GM12878 (cell line): ENCODE measurements around the gene TMEM39B. TPM values are rescaled to one million over a fixed set of nuclear protein-coding genes. Genes with fewer than 3 reads are reported as not detected.

ENCODE experiments used
- ATAC-seq: fragments of 200-7000 bp; cut with Tn5 transposase; 3 replicates; pipeline ENCODE4 v1.9.1; 2020; ENCODE audit warnings: mild to moderate bottlenecking, moderate library complexity
- BruUV-seq: library from RNA; stranded (reverse); fragments of 400-500 nt; replicated peaks from 2 replicates; lab custom pipeline; 2021; lab: Mats Ljungman, UMichigan
- CTCF ChIA-PET: fragments of 300-600 bp; sonication (Branson Sonifier 250); formaldehyde crosslinking; extraction: SDS; loops from one replicate; lab custom pipeline; 2021; ENCODE audit warnings: inconsistent platforms; lab: Yijun Ruan, JAX
- POLR2A ChIA-PET: fragments of 350-600 bp; formaldehyde crosslinking; extraction: SDS; loops from one replicate; lab custom pipeline; 2021; ENCODE audit warnings: inconsistent platforms; lab: Charles Lee
- RAD21 ChIA-PET: fragments of 300-600 bp; sonication (Branson Sonifier 250); formaldehyde crosslinking; loops from one replicate; lab custom pipeline; 2023; ENCODE audit warnings: antibody characterized with exemption; ENCODE audit not compliant: unreplicated experiment; lab: Charles Lee
- SMC1A ChIA-PET: fragments of 300-600 bp; sonication (Branson Sonifier 250); formaldehyde crosslinking; loops from one replicate; lab custom pipeline; 2023; ENCODE audit not compliant: unreplicated experiment, uncharacterized antibody; lab: Charles Lee
- DNase-seq: peaks from one replicate; pipeline ENCODE4 v3.0.0-alpha.2; 2011; ENCODE audit warnings: low read depth, low spot score
- FAIRE-seq: peaks from 3 replicates; lab custom pipeline; 2011; peaks lifted over from hg19 to GRCh38; lab: Jason Lieb, UNC
- H2AFZ ChIP-seq: 2 replicates; pipeline ENCODE4 v1.6.0; 2011; ENCODE audit warnings: low read depth, low read length, control low read depth; ENCODE audit not compliant: control insufficient read depth
- H3K27ac ChIP-seq: 2 replicates; pipeline ENCODE4 v1.5.1; 2011; ENCODE audit warnings: control low read depth; ENCODE audit not compliant: control insufficient read depth, insufficient read depth
- H3K27me3 ChIP-seq, 2 experiments: replicated peaks in 1 of 2; 2 replicates each; pipeline versions ENCODE4 v1.6.0 to v1.6.1; 2011; ENCODE audit warnings: low read length in 1 of 2; ENCODE audit not compliant: control insufficient read depth in 2 of 2, insufficient read depth in 2 of 2
- H3K36me3 ChIP-seq, 2 experiments: 2 replicates each; pipeline ENCODE4 v1.5.1; 2011; ENCODE audit warnings: low read length in 1 of 2; ENCODE audit not compliant: control insufficient read depth in 2 of 2, insufficient read depth in 2 of 2
- H3K4me1 ChIP-seq: 2 replicates; pipeline ENCODE4 v1.6.1; 2011; ENCODE audit warnings: mild to moderate bottlenecking, low read length, moderate library complexity, mixed read lengths; ENCODE audit not compliant: control insufficient read depth, insufficient read depth
- H3K4me2 ChIP-seq: 2 replicates; pipeline ENCODE4 v1.6.0; 2011; ENCODE audit warnings: control low read depth; ENCODE audit not compliant: control insufficient read depth, insufficient read depth
- H3K4me3 ChIP-seq: fragments of 200-600 bp; sonication (generic); 2 replicates; pipeline ENCODE4 v1.5.1; 2016
- H3K79me2 ChIP-seq: 2 replicates; pipeline ENCODE4 v1.6.0; 2011; ENCODE audit warnings: low read length; ENCODE audit not compliant: control insufficient read depth, insufficient read depth
- H3K9ac ChIP-seq: 2 replicates; pipeline ENCODE4 v1.8.0; 2011; ENCODE audit warnings: low read length, control low read depth, mixed read lengths; ENCODE audit not compliant: control insufficient read depth, insufficient read depth
- H3K9me3 ChIP-seq: replicated peaks from 3 replicates; pipeline ENCODE4 v1.5.1; 2011; ENCODE audit warnings: mild to moderate bottlenecking, low read length; ENCODE audit not compliant: control insufficient read depth, insufficient read depth
- H4K20me1 ChIP-seq: 2 replicates; pipeline ENCODE4 v1.6.0; 2011; ENCODE audit not compliant: control insufficient read depth, insufficient read depth
- FOXM1 ChIP-seq: IDR thresholded peaks from 2 replicates; pipeline ENCODE4 v1.6.1; 2012; ENCODE audit warnings: low read depth, mild to moderate bottlenecking, inconsistent platforms, low read length, moderate library complexity
- IKZF1 ChIP-seq: fragments of 450-650 bp; conservative IDR thresholded peaks from 2 replicates; pipeline ENCODE4 v1.6.1; 2017; ENCODE audit warnings: antibody characterized with exemption, mild to moderate bottlenecking
- KAT2A ChIP-seq: conservative IDR thresholded peaks from 2 replicates; pipeline ENCODE4 v1.6.1; 2011; ENCODE audit warnings: low read depth, low read length; ENCODE audit not compliant: control insufficient read depth
- LARP7 ChIP-seq: fragments of 450-650 bp; IDR thresholded peaks from 2 replicates; pipeline ENCODE4 v1.6.1; 2017; ENCODE audit warnings: mild to moderate bottlenecking
- NFIC ChIP-seq: IDR thresholded peaks from 2 replicates; pipeline ENCODE4 v1.6.1; 2012; ENCODE audit warnings: low read depth, mild to moderate bottlenecking, inconsistent platforms, low read length, moderate library complexity
- PML ChIP-seq: IDR thresholded peaks from 2 replicates; pipeline ENCODE4 v1.6.1; 2012; ENCODE audit warnings: low read length, inconsistent platforms
- POU2F2 ChIP-seq: IDR thresholded peaks from 3 replicates; pipeline ENCODE4 v1.6.1; 2011; ENCODE audit warnings: low read depth, mild to moderate bottlenecking, low read length, borderline replicate concordance
- RAD21 ChIP-seq: IDR thresholded peaks from 2 replicates; pipeline ENCODE4 v1.6.1; 2011; ENCODE audit warnings: mild to moderate bottlenecking, low read depth, low read length, moderate library complexity; ENCODE audit not compliant: insufficient read depth
- RAD51 ChIP-seq: fragments of 450-650 bp; IDR thresholded peaks from 2 replicates; pipeline ENCODE4 v1.6.1; 2016; ENCODE audit warnings: moderate library complexity, mild to moderate bottlenecking, inconsistent platforms
- RCOR1 ChIP-seq: conservative IDR thresholded peaks from 2 replicates; pipeline ENCODE4 v1.6.1; 2012; ENCODE audit warnings: low read depth, low read length, improper control_type of control experiment
- SMAD1 ChIP-seq: fragments of 450-650 bp; IDR thresholded peaks from 2 replicates; pipeline ENCODE4 v1.6.1; 2018; ENCODE audit warnings: mild to moderate bottlenecking, low read depth; ENCODE audit not compliant: partially characterized antibody
- SMC3 ChIP-seq: IDR thresholded peaks from 2 replicates; pipeline ENCODE4 v1.6.1; 2011; ENCODE audit warnings: low read length, improper control_type of control experiment, borderline replicate concordance
- SREBF1 ChIP-seq: IDR thresholded peaks from 2 replicates; pipeline ENCODE4 v1.6.1; 2012; ENCODE audit warnings: mild to moderate bottlenecking, low read length
- TAF1 ChIP-seq: IDR thresholded peaks from 2 replicates; pipeline ENCODE4 v1.6.1; 2011; ENCODE audit warnings: mild to moderate bottlenecking, low read depth, low read length, borderline replicate concordance
- ZNF24 ChIP-seq: fragments of 450-650 bp; IDR thresholded peaks from 2 replicates; pipeline ENCODE4 v1.6.1; 2017; ENCODE audit warnings: antibody characterized with exemption, mild to moderate bottlenecking
- WGBS: methylation state at CpG from one replicate; pipeline ENCODE4 v1.1.6; 2016; ENCODE audit warnings: low lambda C conversion rate; ENCODE audit not compliant: insufficient replicate concordance, insufficient coverage; ENCODE audit errors: missing lambda C conversion rate; 5-methylcytosine and 5-hydroxymethylcytosine counted together
- in situ Hi-C: fragments of 300-500 bp; cut with MboI; formaldehyde crosslinking; loops from 9 replicates; pipeline ENCODE4 v1.14.3; 2018; ENCODE audit warnings: mixed read lengths
- intact Hi-C: fragments of 100-400 bp; cut with micrococcal nuclease; formaldehyde crosslinking; loops from one replicate; pipeline ENCODE4 v1.14.2; 2022; ENCODE audit not compliant: unreplicated experiment
- polyA plus RNA-seq, 11 experiments: library from polyadenylated mRNA; depleted of rRNA in 4 of 11; unstranded in 6 of 11; stranded (reverse) in 5 of 11; fragments of >200 nt; fragmentation: Nextera tagmentation in 4 of 11; fragmentation: Illumina TruSeq in 1 of 11; extraction: Ambion mirVana in 4 of 11; extraction: Trizol in 1 of 11; gene quantifications; 1 replicate in 1 of 11; 2 replicates in 10 of 11; pipeline versions ENCODE4 v1.2.1 to v1.2.3, GENCODE V29; 2011 to 2016; ENCODE audit warnings: inconsistent platforms in 2 of 11, missing spikeins in 2 of 11, low read depth in 1 of 11
- total RNA-seq, 4 experiments: library from RNA; depleted of rRNA in 3 of 4; stranded (reverse); fragments of >200 nt in 3 of 4; fragmentation: Illumina TruSeq in 1 of 4; extraction: Trizol in 1 of 4; gene quantifications; 2 replicates each; pipeline versions ENCODE4 v1.2.1 to v1.2.3, GENCODE V29; 2013 to 2021
- TF ChIP-seq, protein P1 (sequence below): fragments of 150-350 bp; IDR thresholded peaks from 2 replicates; pipeline ENCODE4 v1.6.1; 2014; ENCODE audit warnings: mild to moderate bottlenecking, low read depth, low read length
- TF ChIP-seq, protein P2 (sequence below), 3 experiments: IDR thresholded peaks in 2 of 3; conservative IDR thresholded peaks in 1 of 3; 2 replicates each; pipeline ENCODE4 v1.5.1; 2011; ENCODE audit warnings: low read depth in 3 of 3, low read length in 3 of 3, mild to moderate bottlenecking in 3 of 3, control low read depth in 2 of 3, moderate library complexity in 2 of 3, inconsistent platforms in 1 of 3, mixed read lengths in 1 of 3; ENCODE audit not compliant: control insufficient read depth in 2 of 3, insufficient read depth in 1 of 3; ENCODE audit errors: extremely low read depth in 1 of 3
- TF ChIP-seq, protein P3 (sequence below): fragments of 450-650 bp; IDR thresholded peaks from 2 replicates; pipeline ENCODE4 v1.6.1; 2017; ENCODE audit warnings: mild to moderate bottlenecking, moderate library complexity

Gene TMEM39B
- total and polyA plus RNA-seq, 10 of the 15 experiments (the other 5 are each of a cell fraction or from before 2014, with no cell fraction given), result 2.3 to 27.2 (median 12.3) TPM

DNA sequence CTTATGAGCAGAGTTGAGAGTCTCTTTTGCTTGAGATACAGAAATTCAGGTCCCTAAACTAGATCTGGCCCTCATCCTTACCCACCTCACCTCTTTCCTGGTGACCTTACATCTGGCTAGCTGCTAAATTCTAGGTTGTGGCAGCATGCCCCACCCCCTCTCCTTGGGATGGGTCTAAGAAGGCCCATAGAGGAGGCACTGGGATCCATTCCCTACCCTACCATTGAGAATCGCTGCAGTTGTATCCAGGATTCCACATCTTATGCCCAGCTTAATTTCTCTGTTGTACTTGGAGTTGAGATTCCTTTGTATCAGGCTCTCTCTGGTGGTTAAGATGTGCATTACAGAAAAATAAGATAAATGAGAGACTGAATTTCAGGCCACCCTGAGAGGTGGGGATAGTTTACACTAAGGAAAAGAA is 9.5 kb upstream of the TMEM39B start:
- SMC1A ChIA-PET, result interaction anchor here (0.8 to 3.3 kb wide), 21 partner anchors 9 to 398 kb away, joined by 3 to 20 read pairs (median 3); partner anchors contain the start of genes SPOCD1 and TMEM39B
- CTCF ChIA-PET, result interaction anchor here (0.6 to 3.9 kb wide), 33 partner anchors 10 to 397 kb away, joined by 3 to 37 read pairs (median 4); partner anchors contain the start of genes KHDRBS1, KPNA6 and TMEM39B
- intact Hi-C loops, result loop anchor here (5.0 to 10.0 kb wide), 4 partner anchors 86 to 398 kb away; partner anchors contain the start of gene SPOCD1
- FAIRE-seq (peak; percentile 79), DNase-seq (no peak), ATAC-seq (peak; percentile 80)
- no peak overlapping the region for H3K4me2 ChIP-seq
- BruUV-seq, result no TSS peak
- H3K4me3 ChIP-seq, result no peak overlapping the region
- H2AFZ ChIP-seq, result no peak overlapping the region
- peaks cover 13 to 14% of the 10 kb centered on the region in 2 experiments; a peak in 3 of 4 replicates for H3K36me3 ChIP-seq
- 33% methylated on average over 1 of the region's 1 CpG for WGBS
- H3K9me3 ChIP-seq, result no peaks in the 10 kb centered on the region
- peaks cover 4% of the 10 kb centered on the region for H3K4me1 ChIP-seq
- H3K9ac ChIP-seq, result no peak overlapping the region
- no peak overlapping the region for H3K27ac ChIP-seq
- RAD21 ChIA-PET, result interaction anchor here (0.7 to 2.6 kb wide), 17 partner anchors 9 to 274 kb away, joined by 3 to 15 read pairs (median 4); partner anchors contain the start of gene TMEM39B
- in situ Hi-C loops, result no loop called here
- POLR2A ChIA-PET, result no interaction called here
- H3K27me3 ChIP-seq, result no peaks in the 10 kb centered on the region
- H4K20me1 ChIP-seq, result 0 out of 2 replicates have a peak, but pooled peaks cover 3% of the 10 kb centered on the region
- no peaks in the 10 kb centered on the region for H3K79me2 ChIP-seq
- TF ChIP-seq, protein P1, sequence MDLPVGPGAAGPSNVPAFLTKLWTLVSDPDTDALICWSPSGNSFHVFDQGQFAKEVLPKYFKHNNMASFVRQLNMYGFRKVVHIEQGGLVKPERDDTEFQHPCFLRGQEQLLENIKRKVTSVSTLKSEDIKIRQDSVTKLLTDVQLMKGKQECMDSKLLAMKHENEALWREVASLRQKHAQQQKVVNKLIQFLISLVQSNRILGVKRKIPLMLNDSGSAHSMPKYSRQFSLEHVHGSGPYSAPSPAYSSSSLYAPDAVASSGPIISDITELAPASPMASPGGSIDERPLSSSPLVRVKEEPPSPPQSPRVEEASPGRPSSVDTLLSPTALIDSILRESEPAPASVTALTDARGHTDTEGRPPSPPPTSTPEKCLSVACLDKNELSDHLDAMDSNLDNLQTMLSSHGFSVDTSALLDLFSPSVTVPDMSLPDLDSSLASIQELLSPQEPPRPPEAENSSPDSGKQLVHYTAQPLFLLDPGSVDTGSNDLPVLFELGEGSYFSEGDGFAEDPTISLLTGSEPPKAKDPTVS, result no peak
- TF ChIP-seq SMAD1, result no peak
- peak; percentile 76 for TF ChIP-seq RAD21
- TF ChIP-seq SMC3, result peak; percentile 50; the same call in 1 of the 2 replicates
- TF ChIP-seq TAF1, result no peak
- TF ChIP-seq, protein P2, sequence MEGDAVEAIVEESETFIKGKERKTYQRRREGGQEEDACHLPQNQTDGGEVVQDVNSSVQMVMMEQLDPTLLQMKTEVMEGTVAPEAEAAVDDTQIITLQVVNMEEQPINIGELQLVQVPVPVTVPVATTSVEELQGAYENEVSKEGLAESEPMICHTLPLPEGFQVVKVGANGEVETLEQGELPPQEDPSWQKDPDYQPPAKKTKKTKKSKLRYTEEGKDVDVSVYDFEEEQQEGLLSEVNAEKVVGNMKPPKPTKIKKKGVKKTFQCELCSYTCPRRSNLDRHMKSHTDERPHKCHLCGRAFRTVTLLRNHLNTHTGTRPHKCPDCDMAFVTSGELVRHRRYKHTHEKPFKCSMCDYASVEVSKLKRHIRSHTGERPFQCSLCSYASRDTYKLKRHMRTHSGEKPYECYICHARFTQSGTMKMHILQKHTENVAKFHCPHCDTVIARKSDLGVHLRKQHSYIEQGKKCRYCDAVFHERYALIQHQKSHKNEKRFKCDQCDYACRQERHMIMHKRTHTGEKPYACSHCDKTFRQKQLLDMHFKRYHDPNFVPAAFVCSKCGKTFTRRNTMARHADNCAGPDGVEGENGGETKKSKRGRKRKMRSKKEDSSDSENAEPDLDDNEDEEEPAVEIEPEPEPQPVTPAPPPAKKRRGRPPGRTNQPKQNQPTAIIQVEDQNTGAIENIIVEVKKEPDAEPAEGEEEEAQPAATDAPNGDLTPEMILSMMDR (IDR thresholded peaks at IDR 0.05 in 2 of 3, conservative IDR thresholded peaks at IDR 0.05 in 1 of 3; ENCODE audit: control insufficient read depth in 2 of 3, extremely low read depth in 1 of 3, insufficient read depth in 1 of 3, low read depth in 3 of 3, low read length in 3 of 3), result peak; percentile 50 to 71 (median 63); a peak in 5 of 6 replicates
- TF ChIP-seq LARP7, result no peak
- no peak; the same call in 1 of the 2 replicates for TF ChIP-seq PML
- no peak for TF ChIP-seq KAT2A
- no peak for TF ChIP-seq ZNF24
- no peak for TF ChIP-seq POU2F2
- TF ChIP-seq SREBF1, result no peak
- TF ChIP-seq NFIC, result no peak
- no peak for TF ChIP-seq FOXM1
- TF ChIP-seq RCOR1, result no peak
- TF ChIP-seq, protein P3, sequence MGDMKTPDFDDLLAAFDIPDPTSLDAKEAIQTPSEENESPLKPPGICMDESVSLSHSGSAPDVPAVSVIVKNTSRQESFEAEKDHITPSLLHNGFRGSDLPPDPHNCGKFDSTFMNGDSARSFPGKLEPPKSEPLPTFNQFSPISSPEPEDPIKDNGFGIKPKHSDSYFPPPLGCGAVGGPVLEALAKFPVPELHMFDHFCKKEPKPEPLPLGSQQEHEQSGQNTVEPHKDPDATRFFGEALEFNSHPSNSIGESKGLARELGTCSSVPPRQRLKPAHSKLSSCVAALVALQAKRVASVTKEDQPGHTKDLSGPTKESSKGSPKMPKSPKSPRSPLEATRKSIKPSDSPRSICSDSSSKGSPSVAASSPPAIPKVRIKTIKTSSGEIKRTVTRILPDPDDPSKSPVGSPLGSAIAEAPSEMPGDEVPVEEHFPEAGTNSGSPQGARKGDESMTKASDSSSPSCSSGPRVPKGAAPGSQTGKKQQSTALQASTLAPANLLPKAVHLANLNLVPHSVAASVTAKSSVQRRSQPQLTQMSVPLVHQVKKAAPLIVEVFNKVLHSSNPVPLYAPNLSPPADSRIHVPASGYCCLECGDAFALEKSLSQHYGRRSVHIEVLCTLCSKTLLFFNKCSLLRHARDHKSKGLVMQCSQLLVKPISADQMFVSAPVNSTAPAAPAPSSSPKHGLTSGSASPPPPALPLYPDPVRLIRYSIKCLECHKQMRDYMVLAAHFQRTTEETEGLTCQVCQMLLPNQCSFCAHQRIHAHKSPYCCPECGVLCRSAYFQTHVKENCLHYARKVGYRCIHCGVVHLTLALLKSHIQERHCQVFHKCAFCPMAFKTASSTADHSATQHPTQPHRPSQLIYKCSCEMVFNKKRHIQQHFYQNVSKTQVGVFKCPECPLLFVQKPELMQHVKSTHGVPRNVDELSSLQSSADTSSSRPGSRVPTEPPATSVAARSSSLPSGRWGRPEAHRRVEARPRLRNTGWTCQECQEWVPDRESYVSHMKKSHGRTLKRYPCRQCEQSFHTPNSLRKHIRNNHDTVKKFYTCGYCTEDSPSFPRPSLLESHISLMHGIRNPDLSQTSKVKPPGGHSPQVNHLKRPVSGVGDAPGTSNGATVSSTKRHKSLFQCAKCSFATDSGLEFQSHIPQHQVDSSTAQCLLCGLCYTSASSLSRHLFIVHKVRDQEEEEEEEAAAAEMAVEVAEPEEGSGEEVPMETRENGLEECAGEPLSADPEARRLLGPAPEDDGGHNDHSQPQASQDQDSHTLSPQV, result no peak
- no peak for TF ChIP-seq IKZF1
- TF ChIP-seq RAD51, result no peak
